HEK293 (cell line): ENCODE data around the gene VDAC1.

Experiments
- CTCF ChIA-PET: fragments of 350-600 bp; formaldehyde crosslinking; extraction: SDS; loops from one replicate; lab custom pipeline; 2021; ENCODE audit warnings: antibody characterized with exemption; lab: Yijun Ruan, JAX
- POLR2A ChIA-PET: fragments of 300-600 bp; formaldehyde crosslinking; extraction: SDS; loops from one replicate; lab custom pipeline; 2020; ENCODE audit warnings: antibody characterized with exemption, inconsistent platforms; lab: Yijun Ruan, JAX
- H3K27ac ChIP-seq: fragments of 200-500 bp; sonication (Bioruptor generic); 2 replicates; pipeline ENCODE4 v1.5.1; 2014; ENCODE audit warnings: low read depth, low read length, control low read depth, inconsistent platforms; ENCODE audit errors: extremely low read depth
- H3K36me3 ChIP-seq, 2 experiments: fragments of 200-500 bp in 1 of 2; sonication (Bioruptor generic) in 1 of 2; 1 replicate in 1 of 2; 2 replicates in 1 of 2; pipeline ENCODE4 v1.5.1; 2014 to 2017; ENCODE audit warnings: inconsistent platforms in 2 of 2, low read length in 2 of 2; ENCODE audit not compliant: control insufficient read depth in 2 of 2, insufficient read depth in 1 of 2
- H3K4me1 ChIP-seq: fragments of 200-500 bp; sonication (Bioruptor generic); 2 replicates; pipeline ENCODE4 v1.5.1; 2014; ENCODE audit warnings: mild to moderate bottlenecking, low read length, inconsistent platforms; ENCODE audit not compliant: control insufficient read depth, insufficient read depth
- H3K4me3 ChIP-seq: 2 replicates; pipeline ENCODE4 v1.5.1; 2011; ENCODE audit warnings: low read depth, mild to moderate bottlenecking, control low read depth, low read length, moderate library complexity
- H3K9me3 ChIP-seq: fragments of 200-500 bp; sonication (Bioruptor generic); 2 replicates; pipeline ENCODE4 v1.5.1; 2014; ENCODE audit warnings: low read depth, low read length, inconsistent platforms; ENCODE audit not compliant: control insufficient read depth, insufficient read depth
- GLI4 ChIP-seq: fragments of 450-650 bp; formaldehyde crosslinking; IDR thresholded peaks from 2 replicates; pipeline ENCODE4 v1.5.1; 2016; ENCODE audit warnings: missing biosample characterization, missing genetic modification characterization
- HOXA7 ChIP-seq: sonication (generic); formaldehyde crosslinking; IDR thresholded peaks from 2 replicates; pipeline ENCODE4 v1.8.1; 2022; ENCODE audit warnings: missing genetic modification reagents, borderline replicate concordance
- KLF8 ChIP-seq: fragments of 450-650 bp; formaldehyde crosslinking; IDR thresholded peaks from 2 replicates; pipeline ENCODE4 v1.5.1; 2016; ENCODE audit warnings: missing biosample characterization, missing genetic modification characterization
- SP2 ChIP-seq: fragments of 450-650 bp; formaldehyde crosslinking; IDR thresholded peaks from 2 replicates; pipeline ENCODE4 v1.5.1; 2016; ENCODE audit warnings: missing biosample characterization, missing genetic modification characterization
- SP7 ChIP-seq: fragments of 450-650 bp; formaldehyde crosslinking; IDR thresholded peaks from 2 replicates; pipeline ENCODE4 v1.5.1; 2016; ENCODE audit warnings: missing biosample characterization, missing genetic modification characterization
- TCF7L2 ChIP-seq: IDR thresholded peaks from 2 replicates; pipeline ENCODE4 v1.6.1; 2011; ENCODE audit warnings: low read depth, mild to moderate bottlenecking, inconsistent platforms, low read length, moderate library complexity, borderline replicate concordance
- WT1 ChIP-seq: fragments of 450-650 bp; formaldehyde crosslinking; IDR thresholded peaks from 2 replicates; pipeline ENCODE4 v1.5.1; 2016; ENCODE audit warnings: missing biosample characterization, missing genetic modification characterization
- ZBTB10 ChIP-seq: fragments of 450-650 bp; formaldehyde crosslinking; IDR thresholded peaks from 2 replicates; pipeline ENCODE4 v1.5.1; 2016; ENCODE audit warnings: missing biosample characterization, missing genetic modification characterization
- ZFHX2 ChIP-seq: fragments of 450-650 bp; formaldehyde crosslinking; conservative IDR thresholded peaks from 2 replicates; pipeline ENCODE4 v1.5.1; 2016; ENCODE audit warnings: missing biosample characterization, missing genetic modification characterization
- ZFP41 ChIP-seq: fragments of 450-650 bp; formaldehyde crosslinking; IDR thresholded peaks from 2 replicates; pipeline ENCODE4 v1.5.1; 2016; ENCODE audit warnings: missing biosample characterization, missing genetic modification characterization, borderline replicate concordance
- ZIC2 ChIP-seq: fragments of 450-650 bp; formaldehyde crosslinking; IDR thresholded peaks from 2 replicates; pipeline ENCODE4 v1.5.1; 2016; ENCODE audit warnings: missing biosample characterization, missing genetic modification characterization
- ZNF146 ChIP-seq: fragments of 450-650 bp; formaldehyde crosslinking; IDR thresholded peaks from 2 replicates; pipeline ENCODE4 v1.5.1; 2016; ENCODE audit warnings: missing biosample characterization, missing genetic modification characterization
- ZNF175 ChIP-seq: fragments of 450-650 bp; formaldehyde crosslinking; IDR thresholded peaks from 2 replicates; pipeline ENCODE4 v1.5.1; 2016; ENCODE audit warnings: missing biosample characterization, missing genetic modification characterization
- ZNF239 ChIP-seq: fragments of 450-650 bp; formaldehyde crosslinking; IDR thresholded peaks from 2 replicates; pipeline ENCODE4 v1.5.1; 2016; ENCODE audit warnings: missing biosample characterization, missing genetic modification characterization
- ZNF292 ChIP-seq: fragments of 450-650 bp; formaldehyde crosslinking; IDR thresholded peaks from 2 replicates; pipeline ENCODE4 v1.5.1; 2016; ENCODE audit warnings: low read depth, missing biosample characterization, missing genetic modification characterization, borderline replicate concordance
- ZNF510 ChIP-seq: fragments of 450-650 bp; formaldehyde crosslinking; IDR thresholded peaks from 2 replicates; pipeline ENCODE4 v1.5.1; 2018; ENCODE audit warnings: mild to moderate bottlenecking, missing genetic modification characterization, missing biosample characterization; ENCODE audit not compliant: insufficient replicate concordance
- ZNF548 ChIP-seq: fragments of 450-650 bp; formaldehyde crosslinking; IDR thresholded peaks from 2 replicates; pipeline ENCODE4 v1.5.1; 2016; ENCODE audit warnings: missing biosample characterization, missing genetic modification characterization
- ZNF549 ChIP-seq: fragments of 450-650 bp; IDR thresholded peaks from 2 replicates; pipeline ENCODE4 v1.5.1; 2018; ENCODE audit warnings: missing biosample characterization, missing genetic modification characterization, mild to moderate bottlenecking, inconsistent platforms, moderate library complexity
- ZNF600 ChIP-seq: fragments of 450-650 bp; formaldehyde crosslinking; IDR thresholded peaks from 2 replicates; pipeline ENCODE4 v1.5.1; 2016; ENCODE audit warnings: missing biosample characterization, missing genetic modification characterization
- ZNF623 ChIP-seq: fragments of 450-650 bp; formaldehyde crosslinking; IDR thresholded peaks from 2 replicates; pipeline ENCODE4 v1.5.1; 2016; ENCODE audit warnings: missing biosample characterization, missing genetic modification characterization
- ZNF629 ChIP-seq: fragments of 450-650 bp; formaldehyde crosslinking; IDR thresholded peaks from 2 replicates; pipeline ENCODE4 v1.5.1; 2017; ENCODE audit warnings: missing biosample characterization, missing genetic modification characterization
- ZNF645 ChIP-seq: fragments of 450-650 bp; formaldehyde crosslinking; IDR thresholded peaks from 2 replicates; pipeline ENCODE4; 2016; ENCODE audit warnings: missing biosample characterization, missing genetic modification characterization
- ZSCAN30 ChIP-seq: fragments of 450-650 bp; IDR thresholded peaks from 2 replicates; pipeline ENCODE4 v1.5.1; 2018; ENCODE audit warnings: missing biosample characterization, mild to moderate bottlenecking, missing genetic modification characterization, moderate library complexity
- TF ChIP-seq, protein P1 (sequence below): fragments of 450-650 bp; formaldehyde crosslinking; IDR thresholded peaks from 2 replicates; pipeline ENCODE4 v1.5.1; 2016; ENCODE audit warnings: missing biosample characterization, missing genetic modification characterization, borderline replicate concordance
- TF ChIP-seq, protein P2 (sequence below): fragments of 450-650 bp; formaldehyde crosslinking; IDR thresholded peaks from 2 replicates; pipeline ENCODE4 v1.5.1; 2016; ENCODE audit warnings: missing biosample characterization, missing genetic modification characterization

Gene VDAC1

DNA sequence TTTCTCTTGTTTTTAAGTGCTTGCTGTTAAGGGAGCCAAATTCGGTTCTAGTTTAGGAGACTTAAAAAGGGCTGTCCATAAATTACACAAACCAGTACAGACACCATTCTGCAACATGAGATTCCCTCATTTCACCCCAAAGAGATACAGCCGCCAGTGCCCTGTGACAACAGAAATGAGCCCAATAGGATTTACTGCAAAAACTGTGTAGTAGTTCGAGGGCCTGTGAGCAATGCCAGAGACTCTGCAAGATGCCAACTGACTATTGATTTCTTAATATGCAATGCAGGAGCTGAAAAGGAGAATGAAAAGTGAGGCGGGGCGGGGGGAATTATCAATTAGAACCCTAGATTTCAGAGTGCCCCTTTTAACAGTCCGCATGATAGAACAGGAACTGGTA is 30.6 kb downstream of the VDAC1 start:
- Histone ChIP-seq H3K36me3 (peaks cover 50 to 73% of the 10 kb centered on the region in 2 experiments), H3K4me1 (no peaks in the 10 kb centered on the region), H3K27ac (no peak overlapping the region), H3K9me3 (no peaks in the 10 kb centered on the region), H3K4me3 (no peak overlapping the region)
- ChIA-PET CTCF (no interaction called here), POLR2A (no interaction called here)
- no peak for TF ChIP-seq ZNF645 (tag by site-specific recombination)
- no peak for TF ChIP-seq TCF7L2
- TF ChIP-seq ZNF549 = no peak
- no peak for TF ChIP-seq ZNF510
- TF ChIP-seq WT1 (tag by site-specific recombination) = no peak
- no peak for TF ChIP-seq HOXA7 (CRISPR knock-in tag)
- no peak for TF ChIP-seq ZFP41 (tag by site-specific recombination)
- TF ChIP-seq ZNF239 (tag by site-specific recombination) = no peak
- no peak for TF ChIP-seq ZNF292
- no peak for TF ChIP-seq SP2 (tag by site-specific recombination)
- TF ChIP-seq, protein P1, sequence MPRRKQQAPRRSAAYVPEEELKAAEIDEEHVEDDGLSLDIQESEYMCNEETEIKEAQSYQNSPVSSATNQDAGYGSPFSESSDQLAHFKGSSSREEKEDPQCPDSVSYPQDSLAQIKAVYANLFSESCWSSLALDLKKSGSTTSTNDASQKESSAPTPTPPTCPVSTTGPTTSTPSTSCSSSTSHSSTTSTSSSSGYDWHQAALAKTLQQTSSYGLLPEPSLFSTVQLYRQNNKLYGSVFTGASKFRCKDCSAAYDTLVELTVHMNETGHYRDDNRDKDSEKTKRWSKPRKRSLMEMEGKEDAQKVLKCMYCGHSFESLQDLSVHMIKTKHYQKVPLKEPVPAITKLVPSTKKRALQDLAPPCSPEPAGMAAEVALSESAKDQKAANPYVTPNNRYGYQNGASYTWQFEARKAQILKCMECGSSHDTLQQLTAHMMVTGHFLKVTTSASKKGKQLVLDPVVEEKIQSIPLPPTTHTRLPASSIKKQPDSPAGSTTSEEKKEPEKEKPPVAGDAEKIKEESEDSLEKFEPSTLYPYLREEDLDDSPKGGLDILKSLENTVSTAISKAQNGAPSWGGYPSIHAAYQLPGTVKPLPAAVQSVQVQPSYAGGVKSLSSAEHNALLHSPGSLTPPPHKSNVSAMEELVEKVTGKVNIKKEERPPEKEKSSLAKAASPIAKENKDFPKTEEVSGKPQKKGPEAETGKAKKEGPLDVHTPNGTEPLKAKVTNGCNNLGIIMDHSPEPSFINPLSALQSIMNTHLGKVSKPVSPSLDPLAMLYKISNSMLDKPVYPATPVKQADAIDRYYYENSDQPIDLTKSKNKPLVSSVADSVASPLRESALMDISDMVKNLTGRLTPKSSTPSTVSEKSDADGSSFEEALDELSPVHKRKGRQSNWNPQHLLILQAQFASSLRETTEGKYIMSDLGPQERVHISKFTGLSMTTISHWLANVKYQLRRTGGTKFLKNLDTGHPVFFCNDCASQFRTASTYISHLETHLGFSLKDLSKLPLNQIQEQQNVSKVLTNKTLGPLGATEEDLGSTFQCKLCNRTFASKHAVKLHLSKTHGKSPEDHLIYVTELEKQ = no peak
- no peak for TF ChIP-seq ZNF146
- no peak for TF ChIP-seq ZFHX2 (tag by site-specific recombination)
- TF ChIP-seq, protein P2, sequence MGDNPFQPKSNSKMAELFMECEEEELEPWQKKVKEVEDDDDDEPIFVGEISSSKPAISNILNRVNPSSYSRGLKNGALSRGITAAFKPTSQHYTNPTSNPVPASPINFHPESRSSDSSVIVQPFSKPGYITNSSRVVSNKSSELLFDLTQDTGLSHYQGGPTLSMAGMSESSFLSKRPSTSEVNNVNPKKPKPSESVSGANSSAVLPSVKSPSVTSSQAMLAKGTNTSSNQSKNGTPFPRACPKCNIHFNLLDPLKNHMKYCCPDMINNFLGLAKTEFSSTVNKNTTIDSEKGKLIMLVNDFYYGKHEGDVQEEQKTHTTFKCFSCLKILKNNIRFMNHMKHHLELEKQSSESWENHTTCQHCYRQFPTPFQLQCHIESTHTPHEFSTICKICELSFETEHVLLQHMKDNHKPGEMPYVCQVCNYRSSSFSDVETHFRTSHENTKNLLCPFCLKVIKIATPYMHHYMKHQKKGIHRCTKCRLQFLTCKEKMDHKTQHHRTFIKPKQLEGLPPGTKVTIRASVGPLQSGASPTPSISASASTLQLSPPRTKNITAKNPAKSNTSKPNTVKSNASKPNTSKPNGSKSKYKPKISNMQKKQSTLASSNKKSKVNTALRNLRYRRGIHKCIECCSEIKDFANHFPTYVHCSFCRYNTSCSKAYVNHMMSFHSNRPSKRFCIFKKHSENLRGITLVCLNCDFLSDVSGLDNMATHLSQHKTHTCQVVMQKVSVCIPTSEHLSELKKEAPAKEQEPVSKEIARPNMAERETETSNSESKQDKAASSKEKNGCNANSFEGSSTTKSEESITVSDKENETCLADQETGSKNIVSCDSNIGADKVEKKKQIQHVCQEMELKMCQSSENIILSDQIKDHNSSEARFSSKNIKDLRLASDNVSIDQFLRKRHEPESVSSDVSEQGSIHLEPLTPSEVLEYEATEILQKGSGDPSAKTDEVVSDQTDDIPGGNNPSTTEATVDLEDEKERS (tag by site-specific recombination) = no peak

DNA sequence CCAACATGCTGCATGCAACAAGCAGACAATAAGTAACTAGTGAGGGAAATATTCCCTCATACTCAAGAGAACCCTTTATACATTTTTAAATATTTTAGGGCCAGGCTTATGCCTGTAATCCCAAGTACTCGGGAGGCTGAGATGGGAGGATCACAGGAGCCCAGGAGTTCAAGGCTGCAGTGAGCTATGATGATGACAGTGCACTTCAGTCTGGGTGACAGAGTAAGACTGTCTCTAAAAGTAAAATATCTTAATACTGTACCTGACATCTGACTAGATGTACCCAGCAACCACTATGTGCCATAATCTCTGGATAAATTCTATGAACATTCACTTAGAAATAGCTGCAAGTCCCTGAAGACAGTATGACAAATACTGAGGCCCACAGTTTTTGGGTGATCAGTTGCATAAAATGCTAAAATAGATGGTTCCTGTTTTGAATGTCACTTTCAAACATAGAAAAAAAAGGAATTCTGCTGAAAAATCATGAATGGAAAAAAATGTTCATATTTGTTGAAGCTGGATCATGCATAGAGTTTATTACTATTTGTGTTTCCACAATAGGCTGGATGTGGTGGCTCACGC is 34.4 kb downstream of the VDAC1 start:
- no peak overlapping the region for H3K27ac ChIP-seq
- ChIA-PET CTCF (interaction anchor here (0.5 to 1.5 kb wide), 5 partner anchors 8 to 743 kb away, joined by 3 to 6 read pairs (median 3); no protein-coding TSS in a partner anchor), POLR2A (interaction anchor here (0.6 kb wide), 1 partner anchor 207 kb away, joined by 7 read pairs; no protein-coding TSS in a partner anchor)
- no peaks in the 10 kb centered on the region for H3K4me1 ChIP-seq
- H3K4me3 ChIP-seq = no peak overlapping the region
- no peaks in the 10 kb centered on the region for H3K9me3 ChIP-seq
- no peak for TF ChIP-seq ZNF600 (tag by site-specific recombination)
- no peak for TF ChIP-seq GLI4
- TF ChIP-seq ZNF510 = no peak
- no peak for TF ChIP-seq ZBTB10
- TF ChIP-seq ZNF548 (tag by site-specific recombination) = no peak
- TF ChIP-seq ZSCAN30 (tag by site-specific recombination) = no peak
- TF ChIP-seq ZNF623 (tag by site-specific recombination) = no peak
- no peak for TF ChIP-seq ZNF175 (tag by site-specific recombination)
- TF ChIP-seq SP2 (tag by site-specific recombination) = no peak
- TF ChIP-seq KLF8 = no peak
- TF ChIP-seq ZNF629 = no peak
- TF ChIP-seq SP7 (tag by site-specific recombination) = no peak
- no peak for TF ChIP-seq HOXA7 (CRISPR knock-in tag)
- TF ChIP-seq ZFHX2 (tag by site-specific recombination) = no peak
- TF ChIP-seq ZIC2 (tag by site-specific recombination) = no peak
- H3K36me3 ChIP-seq = peaks cover 29 to 41% of the 10 kb centered on the region in 2 experiments
